ENCODE data around the gene FREY1.

The FREY1 gene

GRCh38 chr11:45932217-45932616, 25.1 kb upstream of the FREY1 start:
- TF ChIP-seq, protein P1, sequence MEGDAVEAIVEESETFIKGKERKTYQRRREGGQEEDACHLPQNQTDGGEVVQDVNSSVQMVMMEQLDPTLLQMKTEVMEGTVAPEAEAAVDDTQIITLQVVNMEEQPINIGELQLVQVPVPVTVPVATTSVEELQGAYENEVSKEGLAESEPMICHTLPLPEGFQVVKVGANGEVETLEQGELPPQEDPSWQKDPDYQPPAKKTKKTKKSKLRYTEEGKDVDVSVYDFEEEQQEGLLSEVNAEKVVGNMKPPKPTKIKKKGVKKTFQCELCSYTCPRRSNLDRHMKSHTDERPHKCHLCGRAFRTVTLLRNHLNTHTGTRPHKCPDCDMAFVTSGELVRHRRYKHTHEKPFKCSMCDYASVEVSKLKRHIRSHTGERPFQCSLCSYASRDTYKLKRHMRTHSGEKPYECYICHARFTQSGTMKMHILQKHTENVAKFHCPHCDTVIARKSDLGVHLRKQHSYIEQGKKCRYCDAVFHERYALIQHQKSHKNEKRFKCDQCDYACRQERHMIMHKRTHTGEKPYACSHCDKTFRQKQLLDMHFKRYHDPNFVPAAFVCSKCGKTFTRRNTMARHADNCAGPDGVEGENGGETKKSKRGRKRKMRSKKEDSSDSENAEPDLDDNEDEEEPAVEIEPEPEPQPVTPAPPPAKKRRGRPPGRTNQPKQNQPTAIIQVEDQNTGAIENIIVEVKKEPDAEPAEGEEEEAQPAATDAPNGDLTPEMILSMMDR (IDR thresholded peaks at IDR 0.05): no peak

GRCh38 chr11:45931739-45932138, 24.7 kb upstream of the FREY1 start:
- TF ChIP-seq, protein P1 (IDR thresholded peaks at IDR 0.05): no peak

- TF ChIP-seq, protein P1 (IDR thresholded peaks at IDR 0.05): no peak
Measured at GRCh38 chr11:45930951-45931570, 24.0 kb upstream of the FREY1 start.

DNA sequence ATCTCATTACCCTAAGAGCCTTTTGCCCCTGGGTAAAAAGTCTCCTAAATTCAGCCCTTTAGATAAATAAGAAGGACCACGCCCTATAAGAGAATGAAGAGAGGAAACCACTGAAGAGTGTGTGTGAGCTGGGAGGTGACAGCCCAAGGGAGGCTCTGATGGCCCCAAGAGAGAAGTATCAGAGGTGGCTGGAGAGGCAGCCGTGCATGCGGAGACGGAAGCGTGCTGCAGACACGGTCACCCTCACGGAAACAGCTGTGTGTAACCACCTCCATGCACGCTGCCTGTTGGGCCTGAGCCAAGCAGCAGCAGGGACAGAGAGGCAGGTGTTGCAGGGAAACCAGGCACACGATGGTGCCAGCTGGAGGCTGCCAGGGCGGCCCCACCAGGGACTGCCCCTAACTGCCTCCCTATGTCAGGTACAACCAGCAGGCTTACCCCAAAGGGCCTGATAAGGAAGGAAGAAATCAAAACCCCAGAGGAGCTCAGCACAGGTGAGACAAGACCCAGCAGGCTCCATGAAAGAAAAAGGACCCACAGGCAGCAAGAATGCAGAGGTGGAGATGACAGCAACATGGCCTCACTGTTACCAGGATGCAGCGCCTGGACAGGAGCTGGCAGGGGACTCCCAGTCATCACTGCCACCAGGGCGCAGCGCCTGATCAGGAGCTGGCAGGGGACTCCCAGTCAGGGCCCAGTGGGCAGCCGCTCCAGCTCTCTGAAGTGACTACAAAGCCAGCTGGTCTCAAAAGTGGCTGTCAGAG, 23.1 kb upstream of the FREY1 start:
- TF ChIP-seq, protein P1 (IDR thresholded peaks at IDR 0.05): no peak

DNA sequence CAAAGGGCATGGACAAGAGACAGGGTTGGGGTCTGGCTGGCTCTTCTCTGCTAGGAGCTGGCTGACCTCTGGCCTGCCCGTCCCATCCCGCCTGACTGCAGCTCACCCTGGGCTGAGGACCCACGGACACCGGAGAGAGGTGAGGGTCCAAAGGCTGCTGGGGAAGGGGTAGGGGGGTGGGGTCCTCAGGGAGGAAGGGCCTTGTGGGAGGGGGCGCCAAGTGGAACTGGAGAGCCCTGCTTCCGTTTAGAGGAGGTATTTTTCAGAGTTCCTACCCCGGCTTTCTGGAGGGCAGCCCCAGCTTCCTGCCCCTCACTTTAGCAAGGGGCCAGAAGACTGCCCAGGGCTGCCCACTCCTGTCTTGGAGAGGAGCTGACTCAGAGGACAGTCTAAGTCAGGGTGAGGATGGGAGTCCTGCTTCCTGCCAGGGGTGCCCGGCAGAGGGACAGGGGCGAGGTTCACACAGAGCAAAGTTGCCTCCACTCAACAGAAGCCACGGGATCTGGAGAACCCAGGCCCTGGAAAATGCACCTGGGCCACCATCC, 22.5 kb upstream of the FREY1 start:
- TF ChIP-seq, protein P1 (IDR thresholded peaks at IDR 0.05): no peak

- TF ChIP-seq, protein P1 (IDR thresholded peaks at IDR 0.05): no peak
Measured at GRCh38 chr11:45928535-45929215, 21.6 kb upstream of the FREY1 start.

- TF ChIP-seq, protein P1 (IDR thresholded peaks at IDR 0.05): no peak
Measured at GRCh38 chr11:45927684-45928413, 20.8 kb upstream of the FREY1 start.

Data from LNCAP (cell line).